Osteocyte (in vitro differentiated cells): Measurements from ENCODE around the gene CD83. TPM values are rescaled to one million over a fixed set of nuclear protein-coding genes. Genes with fewer than 3 reads are reported as not detected.
"Not testable (repeated sequence)": the region's sequence is repeated elsewhere in the genome, so short reads cannot be mapped to it uniquely, and the experiment has no call there.

Experiments used
- DNase-seq: peaks from one replicate; pipeline ENCODE4 v3.0.0; 2021; ENCODE audit warnings: mixed read lengths; ENCODE audit not compliant: unreplicated experiment; ENCODE audit errors: extremely low spot score
- H3K27ac Mint-ChIP-seq: one replicate; pipeline ENCODE4 v1.8.0; 2021; ENCODE audit warnings: mild to moderate bottlenecking, mixed read lengths; ENCODE audit not compliant: unreplicated experiment
- H3K27me3 Mint-ChIP-seq: one replicate; pipeline ENCODE4 v1.8.0; 2021; ENCODE audit warnings: mixed read lengths; ENCODE audit not compliant: unreplicated experiment
- H3K36me3 Mint-ChIP-seq: one replicate; pipeline ENCODE4 v1.8.0; 2021; ENCODE audit warnings: mixed read lengths; ENCODE audit not compliant: unreplicated experiment
- H3K4me1 Mint-ChIP-seq: one replicate; pipeline ENCODE4 v1.8.0; 2021; ENCODE audit warnings: mixed read lengths; ENCODE audit not compliant: unreplicated experiment
- H3K4me3 Mint-ChIP-seq: one replicate; pipeline ENCODE4 v1.8.0; 2021; ENCODE audit warnings: mild to moderate bottlenecking, moderate library complexity, mixed read lengths; ENCODE audit not compliant: unreplicated experiment
- H3K9me3 Mint-ChIP-seq: one replicate; pipeline ENCODE4 v1.8.0; 2021; ENCODE audit warnings: mixed read lengths; ENCODE audit not compliant: unreplicated experiment
- total RNA-seq: library from RNA; stranded (reverse); gene quantifications from 2 replicates; pipeline ENCODE4 v1.2.1, GENCODE V29; 2021
- TF ChIP-seq, protein P1 (sequence below): fragments of 200-600 bp; sonication (generic); IDR thresholded peaks from 2 replicates; pipeline ENCODE4 v1.5.0; 2021; ENCODE audit warnings: antibody characterized with exemption, mild to moderate bottlenecking, moderate library complexity

CD83 gene
- total RNA-seq, 1 donor from 2014 or later = 1.4 TPM

DNA sequence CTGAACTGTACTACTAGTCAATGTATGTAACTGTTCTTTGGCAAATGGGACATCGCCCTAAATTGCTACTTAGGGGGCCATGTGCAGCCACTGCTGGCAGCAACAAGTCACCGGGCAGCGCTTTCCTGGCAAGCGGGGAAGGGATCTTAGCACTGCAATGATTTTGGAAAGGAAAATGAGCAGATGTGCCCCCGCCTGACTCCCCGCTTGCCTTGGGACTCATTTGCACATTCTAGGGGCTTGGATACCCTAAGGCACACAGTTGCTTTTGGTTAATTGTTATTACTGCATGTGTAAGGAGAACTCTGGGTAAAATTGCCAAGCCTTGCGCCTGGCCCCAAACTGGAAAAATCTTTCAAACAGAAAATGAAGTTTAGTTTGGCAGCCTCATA lies 32.2 kb downstream of the CD83 start:
- H3K9me3 Mint-ChIP-seq = no peaks in the 10 kb centered on the region
- H3K27ac Mint-ChIP-seq = no peak overlapping the region
- no peaks in the 10 kb centered on the region for H3K4me1 Mint-ChIP-seq
- no peak overlapping the region for H3K4me3 Mint-ChIP-seq
- H3K36me3 Mint-ChIP-seq = no peaks in the 10 kb centered on the region
- peaks cover 62% of the 10 kb centered on the region for H3K27me3 Mint-ChIP-seq
- peak; percentile 36 for DNase-seq
- TF ChIP-seq, protein P1, sequence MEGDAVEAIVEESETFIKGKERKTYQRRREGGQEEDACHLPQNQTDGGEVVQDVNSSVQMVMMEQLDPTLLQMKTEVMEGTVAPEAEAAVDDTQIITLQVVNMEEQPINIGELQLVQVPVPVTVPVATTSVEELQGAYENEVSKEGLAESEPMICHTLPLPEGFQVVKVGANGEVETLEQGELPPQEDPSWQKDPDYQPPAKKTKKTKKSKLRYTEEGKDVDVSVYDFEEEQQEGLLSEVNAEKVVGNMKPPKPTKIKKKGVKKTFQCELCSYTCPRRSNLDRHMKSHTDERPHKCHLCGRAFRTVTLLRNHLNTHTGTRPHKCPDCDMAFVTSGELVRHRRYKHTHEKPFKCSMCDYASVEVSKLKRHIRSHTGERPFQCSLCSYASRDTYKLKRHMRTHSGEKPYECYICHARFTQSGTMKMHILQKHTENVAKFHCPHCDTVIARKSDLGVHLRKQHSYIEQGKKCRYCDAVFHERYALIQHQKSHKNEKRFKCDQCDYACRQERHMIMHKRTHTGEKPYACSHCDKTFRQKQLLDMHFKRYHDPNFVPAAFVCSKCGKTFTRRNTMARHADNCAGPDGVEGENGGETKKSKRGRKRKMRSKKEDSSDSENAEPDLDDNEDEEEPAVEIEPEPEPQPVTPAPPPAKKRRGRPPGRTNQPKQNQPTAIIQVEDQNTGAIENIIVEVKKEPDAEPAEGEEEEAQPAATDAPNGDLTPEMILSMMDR = no peak

DNA sequence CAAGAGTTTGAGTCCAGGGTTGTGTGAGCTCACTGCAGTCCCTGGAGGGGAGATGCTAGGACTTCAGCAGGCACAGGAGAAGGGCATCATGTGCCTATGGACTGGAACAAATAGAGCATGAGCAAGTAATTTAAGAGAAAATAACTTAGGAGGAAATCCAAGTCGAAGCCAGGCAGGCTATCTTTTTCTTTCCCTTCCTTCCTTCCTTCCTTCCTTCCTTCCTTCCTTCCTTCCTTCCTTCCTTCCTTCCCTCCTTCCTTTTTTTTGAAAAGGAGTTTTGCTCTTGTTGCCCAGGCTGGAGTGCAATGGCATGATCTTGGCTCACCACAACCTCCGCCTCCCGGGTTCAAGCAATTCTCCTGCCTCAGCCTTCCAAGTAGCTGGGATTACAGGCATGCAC lies 33.7 kb downstream of the CD83 start:
- peaks cover 78% of the 10 kb centered on the region for H3K27me3 Mint-ChIP-seq
- H3K27ac Mint-ChIP-seq, H3K4me3 Mint-ChIP-seq, H3K36me3 Mint-ChIP-seq, H3K4me1 Mint-ChIP-seq, DNase-seq, H3K9me3 Mint-ChIP-seq: not testable (repeated sequence)

DNA sequence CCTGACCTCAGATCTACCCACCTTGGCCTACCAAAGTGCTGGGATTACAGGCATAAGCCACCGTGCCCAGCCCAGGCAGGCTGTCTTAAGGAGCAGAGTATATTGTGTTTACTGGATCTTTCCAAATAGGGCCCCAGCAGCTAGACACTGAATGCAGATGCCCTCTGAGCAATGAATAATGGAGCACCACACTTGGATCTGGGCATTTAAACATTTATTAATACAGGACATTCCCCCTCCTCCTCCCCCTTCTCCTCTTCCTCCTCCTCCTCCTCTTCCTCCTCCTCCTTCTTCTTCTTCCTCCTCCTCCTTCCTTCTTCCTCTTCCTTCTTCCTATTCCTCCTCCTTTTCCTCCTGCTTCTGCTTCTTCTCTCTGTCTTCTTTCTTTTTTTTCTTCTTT lies 34.2 kb downstream of the CD83 start:
- Mint-ChIP-seq H3K4me3 (no peak overlapping the region), H3K27me3 (peaks cover 75% of the 10 kb centered on the region), H3K9me3 (no peaks in the 10 kb centered on the region), H3K27ac (no peak overlapping the region), H3K36me3 (no peaks in the 10 kb centered on the region), H3K4me1 (no peaks in the 10 kb centered on the region)
- no peak for DNase-seq
- TF ChIP-seq, protein P1 = no peak

DNA sequence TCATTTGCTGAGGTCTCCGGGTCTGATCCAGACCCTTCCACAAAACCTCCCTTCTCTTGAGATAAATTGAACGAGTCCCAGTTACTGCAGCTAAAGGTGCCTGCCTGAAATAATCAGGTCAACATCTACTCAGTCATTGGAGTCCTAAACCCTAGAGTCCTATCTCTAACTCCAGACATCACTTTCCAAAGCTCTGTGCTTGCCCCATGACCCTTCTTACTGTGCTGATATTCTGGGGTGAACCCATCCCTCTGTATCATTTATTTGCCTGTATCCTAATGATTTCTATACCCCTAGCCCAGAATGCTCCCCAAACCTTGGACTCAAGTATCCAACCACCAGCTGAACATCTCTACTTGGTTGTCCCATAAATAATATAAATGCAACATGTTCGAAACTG lies 35.7 kb downstream of the CD83 start:
- Mint-ChIP-seq H3K4me1 (no peaks in the 10 kb centered on the region), H3K27me3 (peaks cover 67% of the 10 kb centered on the region), H3K4me3 (no peak overlapping the region), H3K27ac (no peak overlapping the region), H3K9me3 (no peaks in the 10 kb centered on the region), H3K36me3 (no peaks in the 10 kb centered on the region)
- TF ChIP-seq, protein P1 = no peak
- DNase-seq = peak; percentile 11

DNA sequence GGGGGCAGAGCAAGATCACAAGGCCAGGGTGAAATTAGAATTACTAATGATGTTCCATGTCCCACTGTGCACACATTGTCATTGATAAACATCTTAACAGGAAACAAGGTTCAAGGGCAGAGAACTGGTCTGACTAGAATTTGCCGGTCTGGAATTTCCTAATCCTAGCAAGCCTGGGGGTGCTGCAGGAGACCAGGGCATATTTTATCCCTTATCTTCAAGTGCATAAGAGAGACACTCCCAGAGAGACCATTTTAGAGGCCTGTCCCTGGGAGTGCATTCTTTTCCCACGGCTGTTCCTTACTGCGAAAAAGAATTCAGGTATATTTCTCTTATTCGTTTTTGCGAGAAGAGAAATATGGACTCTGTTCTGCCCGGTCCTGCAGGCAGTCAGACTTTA lies 41.5 kb downstream of the CD83 start:
- Mint-ChIP-seq H3K4me3 (no peak overlapping the region), H3K36me3 (no peaks in the 10 kb centered on the region), H3K27ac (no peak overlapping the region), H3K27me3 (peaks cover 39% of the 10 kb centered on the region), H3K4me1 (no peaks in the 10 kb centered on the region), H3K9me3 (no peaks in the 10 kb centered on the region)
- peak; percentile 30 for DNase-seq
- TF ChIP-seq, protein P1 = no peak

DNA sequence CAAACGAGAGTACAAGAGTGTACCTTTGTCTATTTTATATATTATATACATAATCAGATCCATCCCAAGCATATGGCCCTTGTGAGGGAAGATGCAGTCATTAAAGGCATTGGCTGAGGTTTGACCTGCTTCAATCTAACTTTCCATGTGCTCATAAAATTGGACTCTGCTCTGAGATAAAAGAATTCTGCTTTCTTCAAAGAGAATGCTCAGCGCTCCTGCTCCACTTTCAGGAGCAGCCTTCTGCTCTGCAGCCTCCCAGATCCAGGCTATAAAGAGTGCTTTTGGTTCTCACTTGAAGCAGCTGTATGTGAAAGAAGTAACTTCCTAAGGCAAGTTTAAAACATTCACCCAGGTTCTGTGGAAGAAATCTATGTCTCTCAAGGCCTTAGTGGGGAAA lies 45.3 kb downstream of the CD83 start:
- TF ChIP-seq, protein P1 = no peak

More for the DNA sequence above, 45.3 kb downstream of the CD83 start:
- Mint-ChIP-seq H3K36me3 (no peaks in the 10 kb centered on the region), H3K27ac (no peak overlapping the region), H3K27me3 (peaks cover 30% of the 10 kb centered on the region), H3K4me3 (no peak overlapping the region), H3K4me1 (no peaks in the 10 kb centered on the region), H3K9me3 (no peaks in the 10 kb centered on the region)
- no peak for DNase-seq
